K562 (cell line): ENCODE measurements around the gene IL27RA. TPM values are rescaled to one million over a fixed set of nuclear protein-coding genes. Genes with fewer than 3 reads are reported as not detected.

ENCODE experiments used
- ATAC-seq: fragments of 200-7000 bp; cut with Tn5 transposase; 3 replicates; pipeline ENCODE4 v1.9.1; 2020; ENCODE audit warnings: moderate library complexity
- BruUV-seq: library from RNA; stranded (reverse); fragments of 400-500 nt; replicated peaks from 2 replicates; lab custom pipeline; 2021; lab: Mats Ljungman, UMichigan
- CTCF ChIA-PET: fragments of 300-600 bp; formaldehyde crosslinking; extraction: SDS; loops from one replicate; lab custom pipeline; 2021; ENCODE audit warnings: low intra/inter-chr PET ratio; lab: Yijun Ruan, JAX
- POLR2A ChIA-PET: fragments of 300-600, 350-650 bp; sonication (Branson Sonifier 250); formaldehyde crosslinking; extraction: SDS; loops from one replicate; lab custom pipeline; 2021; ENCODE audit warnings: antibody characterized with exemption, inconsistent platforms; lab: Yijun Ruan, JAX
- DNase-seq, 4 experiments: peaks; one replicate each; pipeline versions ENCODE4 v3.0.0 to v3.0.0-alpha.2; 2011 to 2018; ENCODE audit warnings: low spot score in 3 of 4, mixed read lengths in 3 of 4; ENCODE audit errors: extremely low read depth in 1 of 4
- FAIRE-seq: peaks from 2 replicates; lab custom pipeline; 2011; peaks lifted over from hg19 to GRCh38; lab: Jason Lieb, UNC
- H2AFZ ChIP-seq: 2 replicates; pipeline ENCODE4 v1.6.0; 2011; ENCODE audit warnings: low read depth, low read length, control low read depth, inconsistent platforms
- H3K27ac ChIP-seq: fragments of 200-600 bp; 3 replicates; pipeline ENCODE4 v1.8.0; 2011; ENCODE audit warnings: low read depth, mild to moderate bottlenecking, control low read depth, inconsistent platforms, low read length, moderate library complexity, mixed read lengths; ENCODE audit errors: extremely low read depth
- H3K27me3 ChIP-seq, 2 experiments: fragments of 300-600 bp in 1 of 2; 2 replicates in 1 of 2; 3 replicates in 1 of 2; pipeline versions ENCODE4 v1.6.0 to v1.8.0; 2011; ENCODE audit warnings: inconsistent platforms in 2 of 2, low read length in 2 of 2, mild to moderate bottlenecking in 1 of 2, mixed read lengths in 1 of 2, moderate library complexity in 1 of 2; ENCODE audit not compliant: control insufficient read depth in 2 of 2, insufficient read depth in 2 of 2
- H3K36me3 ChIP-seq: fragments of 300-600 bp; 3 replicates; pipeline ENCODE4 v1.8.0; 2011; ENCODE audit warnings: mild to moderate bottlenecking, low read length, inconsistent platforms; ENCODE audit not compliant: control insufficient read depth, insufficient read depth
- H3K4me1 ChIP-seq, 2 experiments: fragments of 200-600 bp in 1 of 2; replicated peaks in 1 of 2; 2 replicates in 1 of 2; 3 replicates in 1 of 2; pipeline versions ENCODE4 v1.5.1 to v1.8.0; 2011; ENCODE audit warnings: inconsistent platforms in 2 of 2, low read length in 2 of 2, mild to moderate bottlenecking in 1 of 2, mixed read lengths in 1 of 2, moderate library complexity in 1 of 2; ENCODE audit not compliant: control insufficient read depth in 2 of 2, insufficient read depth in 2 of 2
- H3K4me2 ChIP-seq: 2 replicates; pipeline ENCODE4 v1.6.1; 2011; ENCODE audit warnings: low read length, control low read depth, inconsistent platforms, mixed read lengths; ENCODE audit not compliant: insufficient read depth
- H3K4me3 ChIP-seq: fragments of 200-600 bp; sonication (generic), shearing (Covaris generic); 2 replicates; pipeline ENCODE4 v1.5.1; 2016; ENCODE audit warnings: control low read depth, inconsistent platforms
- H3K79me2 ChIP-seq: fragments of 200-600 bp; 3 replicates; pipeline ENCODE4 v1.8.0; 2011; ENCODE audit warnings: low read length, inconsistent platforms; ENCODE audit not compliant: control insufficient read depth, insufficient read depth
- H3K9ac ChIP-seq, 2 experiments: 2 replicates each; pipeline versions ENCODE4 v1.6.0 to v1.6.1; 2011; ENCODE audit warnings: low read depth in 2 of 2, low read length in 2 of 2, control low read depth in 1 of 2, inconsistent platforms in 1 of 2, mild to moderate bottlenecking in 1 of 2, mixed read lengths in 1 of 2; ENCODE audit not compliant: insufficient read depth in 1 of 2
- H3K9me1 ChIP-seq: one replicate; pipeline ENCODE4 v1.6.0; 2011; ENCODE audit warnings: inconsistent platforms, mild to moderate bottlenecking, low read length, moderate library complexity; ENCODE audit not compliant: control insufficient read depth, insufficient read depth
- H3K9me3 ChIP-seq: replicated peaks from 2 replicates; pipeline ENCODE4 v1.5.1; 2011; ENCODE audit warnings: low read depth, low read length, inconsistent platforms; ENCODE audit not compliant: control insufficient read depth, insufficient read depth
- H4K20me1 ChIP-seq: replicated peaks from 2 replicates; pipeline ENCODE4 v1.6.1; 2011; ENCODE audit warnings: low read length, inconsistent platforms, mixed read lengths; ENCODE audit not compliant: control insufficient read depth, insufficient read depth
- CREM ChIP-seq: IDR thresholded peaks from 2 replicates; pipeline ENCODE4 v1.6.1; 2014; ENCODE audit warnings: antibody characterized with exemption, low read depth
- E2F3 ChIP-seq: fragments of 250-450 bp; sonication (Bioruptor Pico); IDR thresholded peaks from 2 replicates; pipeline ENCODE4 v1.4.0; 2020; ENCODE audit warnings: mild to moderate bottlenecking
- POLR2G ChIP-seq: fragments of 200-400 bp; formaldehyde crosslinking; IDR thresholded peaks from 2 replicates; pipeline ENCODE4 v1.6.1; 2017; ENCODE audit warnings: low read depth, mild to moderate bottlenecking, antibody characterized with exemption, low read length, moderate library complexity
- RAD21 ChIP-seq, 2 experiments: fragments of 250-450 bp in 1 of 2; fragments of 450-650 bp in 1 of 2; sonication (Bioruptor Pico) in 1 of 2; formaldehyde crosslinking in 1 of 2; IDR thresholded peaks in 1 of 2; conservative IDR thresholded peaks in 1 of 2; 2 replicates each; pipeline versions ENCODE4 v1.4.0 to v1.8.0; 2020 to 2022; ENCODE audit warnings: mild to moderate bottlenecking in 2 of 2, moderate library complexity in 1 of 2
- SMC3 ChIP-seq: conservative IDR thresholded peaks from 2 replicates; pipeline ENCODE4 v1.6.1; 2011; ENCODE audit warnings: low read depth, low read length, improper control_type of control experiment; ENCODE audit not compliant: insufficient read depth
- ZNF77 ChIP-seq: fragments of 250-450 bp; sonication (Bioruptor Pico); IDR thresholded peaks from 2 replicates; pipeline ENCODE4 v1.5.0; 2020
- WGBS: fragments of 100-300 bp; shearing (Covaris generic); methylation state at CpG from one replicate; pipeline ENCODE4 v1.1.6; 2016; ENCODE audit warnings: low coverage, mixed read lengths; ENCODE audit not compliant: insufficient coverage; ENCODE audit errors: missing lambda C conversion rate; 5-methylcytosine and 5-hydroxymethylcytosine counted together
- in situ Hi-C: fragments of 300-500 bp; cut with MboI; formaldehyde crosslinking; loops from 4 replicates; pipeline ENCODE4 v1.15.0; 2018; ENCODE audit warnings: inconsistent platforms, mixed read lengths
- intact Hi-C: fragments of 100-400 bp; cut with micrococcal nuclease; formaldehyde crosslinking; loops from 2 replicates; pipeline ENCODE4 v1.14.2; 2022
- polyA plus RNA-seq, 8 experiments: library from polyadenylated mRNA; depleted of rRNA in 4 of 8; stranded (reverse) in 5 of 8; unstranded in 3 of 8; fragments of >200 nt; fragmentation: Nextera tagmentation in 2 of 8; fragmentation: Illumina TruSeq in 1 of 8; extraction: Ambion mirVana in 2 of 8; extraction: Trizol in 1 of 8; gene quantifications; 2 replicates each; pipeline versions ENCODE4 v1.2.1 to v1.2.3, GENCODE V29; 2011 to 2014; ENCODE audit warnings: inconsistent platforms in 1 of 8, missing spikeins in 1 of 8
- total RNA-seq, 7 experiments: library from RNA; depleted of rRNA in 6 of 7; stranded (reverse); fragments of >200 nt in 6 of 7; fragmentation: Illumina TruSeq in 2 of 7; extraction: Trizol in 2 of 7; gene quantifications; 2 replicates each; pipeline versions ENCODE4 v1.2.1 to v1.2.3, GENCODE V29; 2011 to 2021; ENCODE audit warnings: low replicate concordance in 1 of 7
- TF ChIP-seq, protein P1 (sequence below): IDR thresholded peaks from 2 replicates; pipeline ENCODE4 v1.6.1; 2011; ENCODE audit warnings: borderline replicate concordance, low read depth, mild to moderate bottlenecking, moderate library complexity, low read length; ENCODE audit not compliant: insufficient read depth, poor library complexity, severe bottlenecking
- TF ChIP-seq, protein P2 (sequence below), 3 experiments: IDR thresholded peaks in 2 of 3; conservative IDR thresholded peaks in 1 of 3; 2 replicates each; pipeline ENCODE4 v1.5.1; 2011 to 2012; ENCODE audit warnings: low read length in 3 of 3, mild to moderate bottlenecking in 3 of 3, control low read depth in 2 of 3, improper control_type of control experiment in 1 of 3, inconsistent platforms in 1 of 3, low read depth in 1 of 3, mixed read lengths in 1 of 3, moderate library complexity in 1 of 3; ENCODE audit not compliant: insufficient read depth in 2 of 3

Gene IL27RA
- total and polyA plus RNA-seq, 9 of the 15 experiments (the other 6 are each of a cell fraction or from before 2014, with no cell fraction given) = 1.9 to 15.9 (median 12.0) TPM

DNA sequence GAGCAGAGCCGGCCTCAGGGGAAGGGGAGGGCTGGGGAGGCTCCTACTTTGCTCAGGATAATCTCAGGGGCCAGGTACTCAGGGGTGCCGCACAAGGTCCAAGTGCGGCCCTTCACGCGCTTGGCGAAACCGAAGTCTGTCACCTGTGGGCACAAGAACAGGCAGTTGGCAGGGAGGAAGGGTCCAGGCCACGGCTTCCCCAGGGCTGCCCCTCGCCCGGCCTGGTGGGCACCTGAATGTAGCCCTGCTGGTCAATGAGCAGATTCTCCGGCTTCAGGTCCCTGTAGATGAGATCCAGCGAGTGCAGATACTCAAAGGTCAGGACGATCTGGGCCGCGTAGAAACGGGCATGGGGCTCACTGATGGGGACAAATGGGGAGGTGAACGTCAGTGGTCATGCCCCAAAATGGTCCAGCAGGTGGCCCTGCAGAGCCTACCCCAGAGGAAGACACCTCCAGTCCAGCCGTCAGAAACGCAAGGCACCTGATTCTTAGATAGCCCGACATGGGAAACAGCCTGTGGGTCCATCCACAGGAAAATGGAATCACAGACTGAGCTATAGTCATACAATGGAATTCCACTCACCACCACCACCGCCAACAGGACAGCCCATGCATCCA is 66.1 kb downstream of the IL27RA start:
- Histone ChIP-seq H3K79me2 (no peaks in the 10 kb centered on the region), H3K9me3 (peaks cover 10% of the 10 kb centered on the region), H4K20me1 (no peaks in the 10 kb centered on the region), H3K9me1 (no peaks in the 10 kb centered on the region), H3K4me3 (no peak overlapping the region), H2AFZ (no peak overlapping the region), H3K9ac (peak overlapping the region in 1 of 2 experiments; percentile 19; a peak in 1 of 4 replicates), H3K27ac (no peak overlapping the region), H3K4me2 (no peak overlapping the region), H3K36me3 (peaks cover 23% of the 10 kb centered on the region; the same call in 2 of the 3 replicates), H3K27me3 (no peaks in the 10 kb centered on the region), H3K4me1 (peaks cover 2 to 10% of the 10 kb centered on the region in 2 experiments; a peak in 3 of 5 replicates)
- TF ChIP-seq, protein P1, sequence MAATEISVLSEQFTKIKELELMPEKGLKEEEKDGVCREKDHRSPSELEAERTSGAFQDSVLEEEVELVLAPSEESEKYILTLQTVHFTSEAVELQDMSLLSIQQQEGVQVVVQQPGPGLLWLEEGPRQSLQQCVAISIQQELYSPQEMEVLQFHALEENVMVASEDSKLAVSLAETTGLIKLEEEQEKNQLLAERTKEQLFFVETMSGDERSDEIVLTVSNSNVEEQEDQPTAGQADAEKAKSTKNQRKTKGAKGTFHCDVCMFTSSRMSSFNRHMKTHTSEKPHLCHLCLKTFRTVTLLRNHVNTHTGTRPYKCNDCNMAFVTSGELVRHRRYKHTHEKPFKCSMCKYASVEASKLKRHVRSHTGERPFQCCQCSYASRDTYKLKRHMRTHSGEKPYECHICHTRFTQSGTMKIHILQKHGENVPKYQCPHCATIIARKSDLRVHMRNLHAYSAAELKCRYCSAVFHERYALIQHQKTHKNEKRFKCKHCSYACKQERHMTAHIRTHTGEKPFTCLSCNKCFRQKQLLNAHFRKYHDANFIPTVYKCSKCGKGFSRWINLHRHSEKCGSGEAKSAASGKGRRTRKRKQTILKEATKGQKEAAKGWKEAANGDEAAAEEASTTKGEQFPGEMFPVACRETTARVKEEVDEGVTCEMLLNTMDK = peak; percentile 21
- TF ChIP-seq POLR2G (peak; percentile 34; the same call in 1 of the 2 replicates), CREM (0 out of 2 replicates have a peak, but pooled peaks have one; percentile 14), ZNF77 (CRISPR knock-in tag) (no peak), E2F3 (CRISPR knock-in tag) (no peak), SMC3 (0 out of 2 replicates have a peak, but pooled peaks have one; percentile 14), RAD21 (CRISPR knock-in tag; conservative IDR thresholded peaks at IDR 0.05 in 1 of 2, IDR thresholded peaks at IDR 0.05 in 1 of 2) (peak in 1 of 2 experiments; percentile 43; a peak in 2 of 4 replicates)
- TF ChIP-seq, protein P2, sequence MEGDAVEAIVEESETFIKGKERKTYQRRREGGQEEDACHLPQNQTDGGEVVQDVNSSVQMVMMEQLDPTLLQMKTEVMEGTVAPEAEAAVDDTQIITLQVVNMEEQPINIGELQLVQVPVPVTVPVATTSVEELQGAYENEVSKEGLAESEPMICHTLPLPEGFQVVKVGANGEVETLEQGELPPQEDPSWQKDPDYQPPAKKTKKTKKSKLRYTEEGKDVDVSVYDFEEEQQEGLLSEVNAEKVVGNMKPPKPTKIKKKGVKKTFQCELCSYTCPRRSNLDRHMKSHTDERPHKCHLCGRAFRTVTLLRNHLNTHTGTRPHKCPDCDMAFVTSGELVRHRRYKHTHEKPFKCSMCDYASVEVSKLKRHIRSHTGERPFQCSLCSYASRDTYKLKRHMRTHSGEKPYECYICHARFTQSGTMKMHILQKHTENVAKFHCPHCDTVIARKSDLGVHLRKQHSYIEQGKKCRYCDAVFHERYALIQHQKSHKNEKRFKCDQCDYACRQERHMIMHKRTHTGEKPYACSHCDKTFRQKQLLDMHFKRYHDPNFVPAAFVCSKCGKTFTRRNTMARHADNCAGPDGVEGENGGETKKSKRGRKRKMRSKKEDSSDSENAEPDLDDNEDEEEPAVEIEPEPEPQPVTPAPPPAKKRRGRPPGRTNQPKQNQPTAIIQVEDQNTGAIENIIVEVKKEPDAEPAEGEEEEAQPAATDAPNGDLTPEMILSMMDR (IDR thresholded peaks at IDR 0.05 in 2 of 3, conservative IDR thresholded peaks at IDR 0.05 in 1 of 3; ENCODE audit: insufficient read depth in 2 of 3, low read depth in 1 of 3, low read length in 3 of 3) = peak; percentile 61 to 65 (median 63)
- ATAC-seq (peak; percentile 90), DNase-seq (peak in 2 of 4 experiments; percentile 42 to 53), FAIRE-seq (peak; percentile 72)
- WGBS = 67% methylated on average over 19 of the region's 21 CpGs
- BruUV-seq = no TSS peak
- ChIA-PET CTCF (interaction anchor here (0.6 kb wide), 1 partner anchor 109 kb away, joined by 3 read pairs; no protein-coding TSS in a partner anchor), POLR2A (no interaction called here)
- intact Hi-C loops = no loop called here
- in situ Hi-C loops = no loop called here
